Embryonic facial prominence (tissue), 1 donor: ENCODE data around the gene BCL2L1.
"Not testable (repeated sequence)": the region's sequence is repeated elsewhere in the genome, so short reads cannot be mapped to it uniquely, and the experiment has no call there.

ENCODE experiments used
- DNase-seq: peaks from one replicate; pipeline ENCODE4 v3.0.0-alpha.2; 2016; ENCODE audit errors: extremely low spot score

The BCL2L1 gene

GRCh38 chr20:31674895-31675827 lies 47.5 kb downstream of the BCL2L1 start:
- no peak for DNase-seq

- DNase-seq: no peak
Observed at GRCh38 chr20:31673943-31674463, 48.7 kb downstream of the BCL2L1 start.

GRCh38 chr20:31673435-31673834 lies 49.2 kb downstream of the BCL2L1 start:
- DNase-seq: no peak

- DNase-seq: no peak
Observed at GRCh38 chr20:31671324-31671723, 51.3 kb downstream of the BCL2L1 start.

GRCh38 chr20:31670371-31671228 lies 52.1 kb downstream of the BCL2L1 start:
- DNase-seq: no peak

- DNase-seq: no peak
Observed at GRCh38 chr20:31669876-31670275, 52.8 kb downstream of the BCL2L1 start.

GRCh38 chr20:31668944-31669343 lies 53.7 kb downstream of the BCL2L1 start:
- not testable (repeated sequence) for DNase-seq

GRCh38 chr20:31667315-31668285 lies 55.1 kb downstream of the BCL2L1 start:
- no peak for DNase-seq

- DNase-seq: no peak
Observed at GRCh38 chr20:31666258-31667042, 56.2 kb downstream of the BCL2L1 start.

GRCh38 chr20:31665753-31666152 lies 56.9 kb downstream of the BCL2L1 start:
- DNase-seq: no peak

GRCh38 chr20:31664696-31665354 lies 57.8 kb downstream of the BCL2L1 start:
- no peak for DNase-seq

- no peak for DNase-seq
Observed at GRCh38 chr20:31663838-31664695, 58.6 kb downstream of the BCL2L1 start.

- DNase-seq: no peak
Observed at GRCh38 chr20:31663524-31663837, 59.2 kb downstream of the BCL2L1 start.

- no peak for DNase-seq
Observed at GRCh38 chr20:31662372-31662854, 60.3 kb downstream of the BCL2L1 start.

GRCh38 chr20:31661625-31662371 lies 60.9 kb downstream of the BCL2L1 start:
- no peak for DNase-seq

GRCh38 chr20:31654534-31654933 lies 68.1 kb downstream of the BCL2L1 start:
- DNase-seq: no peak

- no peak for DNase-seq
Observed at GRCh38 chr20:31653561-31653960, 69.1 kb downstream of the BCL2L1 start.

- no peak for DNase-seq
Observed at GRCh38 chr20:31652917-31653396, 69.7 kb downstream of the BCL2L1 start.
